LNCAP (cell line): ENCODE data around the gene SLCO6A1.

Source experiments
- TF ChIP-seq, protein P1 (sequence below): fragments of 450-650 bp; IDR thresholded peaks from 2 replicates; pipeline ENCODE4 v1.5.1; 2017; ENCODE audit warnings: mild to moderate bottlenecking

SLCO6A1 gene

DNA sequence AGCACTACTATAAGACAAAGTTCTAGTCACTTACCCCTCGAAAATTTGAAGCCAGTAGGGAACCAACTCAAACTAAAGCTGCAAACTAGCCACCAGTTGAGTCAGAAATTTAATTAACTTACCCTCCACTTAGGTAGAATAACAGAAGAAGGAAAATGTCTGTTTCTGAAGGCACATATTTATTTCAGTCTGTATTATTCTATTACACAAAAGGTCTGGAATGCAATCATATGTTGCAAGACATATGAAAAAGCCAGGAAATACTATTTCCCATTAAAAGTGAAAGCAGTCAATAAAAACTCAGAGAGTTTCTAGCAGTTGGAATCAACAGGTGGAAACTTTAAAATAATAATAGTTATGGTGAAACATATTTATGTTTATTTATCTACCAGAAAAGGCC is 123.5 kb downstream of the SLCO6A1 start:
- TF ChIP-seq, protein P1, sequence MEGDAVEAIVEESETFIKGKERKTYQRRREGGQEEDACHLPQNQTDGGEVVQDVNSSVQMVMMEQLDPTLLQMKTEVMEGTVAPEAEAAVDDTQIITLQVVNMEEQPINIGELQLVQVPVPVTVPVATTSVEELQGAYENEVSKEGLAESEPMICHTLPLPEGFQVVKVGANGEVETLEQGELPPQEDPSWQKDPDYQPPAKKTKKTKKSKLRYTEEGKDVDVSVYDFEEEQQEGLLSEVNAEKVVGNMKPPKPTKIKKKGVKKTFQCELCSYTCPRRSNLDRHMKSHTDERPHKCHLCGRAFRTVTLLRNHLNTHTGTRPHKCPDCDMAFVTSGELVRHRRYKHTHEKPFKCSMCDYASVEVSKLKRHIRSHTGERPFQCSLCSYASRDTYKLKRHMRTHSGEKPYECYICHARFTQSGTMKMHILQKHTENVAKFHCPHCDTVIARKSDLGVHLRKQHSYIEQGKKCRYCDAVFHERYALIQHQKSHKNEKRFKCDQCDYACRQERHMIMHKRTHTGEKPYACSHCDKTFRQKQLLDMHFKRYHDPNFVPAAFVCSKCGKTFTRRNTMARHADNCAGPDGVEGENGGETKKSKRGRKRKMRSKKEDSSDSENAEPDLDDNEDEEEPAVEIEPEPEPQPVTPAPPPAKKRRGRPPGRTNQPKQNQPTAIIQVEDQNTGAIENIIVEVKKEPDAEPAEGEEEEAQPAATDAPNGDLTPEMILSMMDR, result no peak

DNA sequence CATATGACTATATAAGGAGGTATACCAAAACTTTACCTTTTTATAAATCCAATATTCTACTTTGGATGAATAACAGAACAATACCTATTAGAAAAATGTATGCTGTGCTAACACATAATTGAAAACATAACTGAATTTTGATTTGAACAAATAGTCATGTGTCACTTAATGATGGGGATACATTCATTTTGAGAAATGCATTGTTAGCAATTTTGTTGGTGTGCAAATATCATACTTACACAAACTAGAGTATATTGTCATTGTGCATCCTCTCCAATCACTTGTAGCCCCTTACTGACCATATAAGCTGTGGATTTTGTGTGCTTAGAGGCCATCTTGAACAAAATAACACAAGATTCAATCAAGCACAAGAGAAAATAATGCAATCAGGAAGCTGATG is 130.4 kb downstream of the SLCO6A1 start:
- TF ChIP-seq, protein P1, result no peak

DNA sequence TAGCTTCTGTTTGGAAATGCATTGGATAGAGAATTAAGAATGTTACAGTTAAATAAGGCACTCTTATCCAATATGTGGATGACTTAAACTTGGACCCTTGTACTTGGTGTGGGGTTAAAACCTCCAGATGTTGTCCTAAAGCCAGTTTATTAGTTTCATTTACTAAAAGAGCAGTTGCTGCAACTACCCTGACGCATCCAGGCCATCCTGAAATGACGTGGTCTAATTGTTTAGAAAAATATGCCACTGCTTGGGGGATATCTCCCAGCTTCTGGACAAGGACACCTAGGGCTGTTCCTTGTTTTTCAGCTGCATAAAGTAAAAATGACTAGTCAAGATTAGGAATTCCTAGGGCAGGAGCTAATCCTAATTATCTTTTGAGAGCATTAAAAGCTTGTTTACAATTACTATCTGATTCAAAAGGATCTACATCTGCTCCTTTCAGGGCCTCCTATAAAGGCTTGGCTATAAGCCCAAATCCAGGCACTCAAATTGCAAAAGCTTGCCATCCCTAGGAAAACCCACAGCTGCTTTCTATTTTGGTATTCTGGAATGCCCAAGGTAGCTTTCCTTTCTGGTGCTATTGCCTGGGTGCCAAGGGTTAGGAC is 157.0 kb downstream of the SLCO6A1 start:
- TF ChIP-seq, protein P1, result no peak

DNA sequence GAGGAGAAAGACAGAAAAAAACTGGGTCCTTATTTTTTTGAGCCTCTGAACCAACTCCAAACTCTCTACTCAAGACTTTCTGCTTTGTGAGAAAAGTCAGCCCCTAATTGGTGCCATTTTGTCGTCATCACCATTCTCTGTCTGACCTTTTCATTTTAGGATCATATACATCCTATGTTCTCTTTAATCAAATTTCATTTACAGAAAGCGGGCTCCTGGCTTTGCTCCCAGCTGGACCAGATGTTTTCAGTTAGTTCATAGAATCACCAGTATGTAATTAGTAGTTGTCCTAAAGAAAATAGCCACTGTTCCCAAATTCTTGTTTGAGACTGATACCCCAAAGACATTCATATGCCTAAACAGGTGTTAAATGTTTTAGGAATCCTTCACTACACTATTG is 174.1 kb downstream of the SLCO6A1 start:
- TF ChIP-seq, protein P1, result no peak
